Body of pancreas (tissue), 4 donors: ENCODE data around the gene GSE1. TPM values are rescaled to one million over a fixed set of nuclear protein-coding genes. Genes with fewer than 3 reads are reported as not detected.

Source experiments
- ATAC-seq: fragments of 150-250 bp; one replicate; pipeline ENCODE4 v1.9.1; 2016
- DNase-seq, 4 donors: peaks; one replicate each; pipeline ENCODE4 v3.0.0-alpha.2; 2019
- H3K27ac ChIP-seq, 4 donors: fragments of 200-600 bp; sonication (generic); 1 replicate in 3 of 4; 2 replicates in 1 of 4; pipeline versions ENCODE4 v1.5.1 to v1.6.1; 2016 to 2019; ENCODE audit warnings: mild to moderate bottlenecking in 1 of 4, mixed read lengths in 1 of 4, moderate library complexity in 1 of 4
- H3K27me3 ChIP-seq, 2 donors: fragments of 200-600 bp; sonication (generic); one replicate each; pipeline ENCODE4 v1.6.0; 2016; ENCODE audit warnings: mild to moderate bottlenecking in 1 of 2
- H3K36me3 ChIP-seq, 2 donors: fragments of 200-600 bp; sonication (generic); replicated peaks in 1 of 2; 2 replicates each; pipeline ENCODE4 v1.5.1; 2016; ENCODE audit warnings: low read depth in 2 of 2; ENCODE audit not compliant: insufficient read depth in 1 of 2
- H3K4me1 ChIP-seq: fragments of 200-600 bp; sonication (generic); one replicate; pipeline ENCODE4 v1.6.0; 2016
- H3K4me3 ChIP-seq, 2 donors: fragments of 200-600 bp; sonication (generic); 1 replicate in 1 of 2; 2 replicates in 1 of 2; pipeline ENCODE4 v1.5.1; 2016 to 2019
- H3K9me3 ChIP-seq, 3 donors: fragments of 200-600 bp; sonication (generic); 1 replicate in 2 of 3; 2 replicates in 1 of 3; pipeline ENCODE4 v1.5.1; 2016
- POLR2A ChIP-seq, 3 donors: fragments of 450-650 bp; IDR thresholded peaks; one replicate each; pipeline ENCODE4 v1.6.1; 2016; ENCODE audit warnings: antibody characterized with exemption in 3 of 3, mild to moderate bottlenecking in 2 of 3
- WGBS, 2 donors: methylation state at CpG; one replicate each; pipeline ENCODE4 v1.1.5; 2017; 5-methylcytosine and 5-hydroxymethylcytosine counted together
- intact Hi-C: fragments of 100-400 bp; cut with DNase I; formaldehyde crosslinking; loops from one replicate; pipeline ENCODE4 v1.15.1; 2023
- total RNA-seq, 2 donors: library from RNA; depleted of rRNA; stranded (reverse); fragments of >200 nt; gene quantifications; one replicate each; pipeline ENCODE4 v1.1.0, GENCODE V29; 2016
- TF ChIP-seq, protein P1 (sequence below), 7 experiments: fragments of 450-650 bp in 4 of 7; fragments of 200-600 bp in 3 of 7; sonication (generic) in 3 of 7; IDR thresholded peaks; one replicate each; pipeline ENCODE4 v1.5.1; 2016 to 2019; ENCODE audit warnings: antibody characterized with exemption in 7 of 7

GSE1 gene
- total RNA-seq, 2 donors from 2014 or later = 76.5 to 221 TPM

GRCh38 chr16:85704900-85705846, 92.1 kb downstream of the GSE1 start:
- ATAC-seq = peak; percentile 33
- TF ChIP-seq, protein P1, sequence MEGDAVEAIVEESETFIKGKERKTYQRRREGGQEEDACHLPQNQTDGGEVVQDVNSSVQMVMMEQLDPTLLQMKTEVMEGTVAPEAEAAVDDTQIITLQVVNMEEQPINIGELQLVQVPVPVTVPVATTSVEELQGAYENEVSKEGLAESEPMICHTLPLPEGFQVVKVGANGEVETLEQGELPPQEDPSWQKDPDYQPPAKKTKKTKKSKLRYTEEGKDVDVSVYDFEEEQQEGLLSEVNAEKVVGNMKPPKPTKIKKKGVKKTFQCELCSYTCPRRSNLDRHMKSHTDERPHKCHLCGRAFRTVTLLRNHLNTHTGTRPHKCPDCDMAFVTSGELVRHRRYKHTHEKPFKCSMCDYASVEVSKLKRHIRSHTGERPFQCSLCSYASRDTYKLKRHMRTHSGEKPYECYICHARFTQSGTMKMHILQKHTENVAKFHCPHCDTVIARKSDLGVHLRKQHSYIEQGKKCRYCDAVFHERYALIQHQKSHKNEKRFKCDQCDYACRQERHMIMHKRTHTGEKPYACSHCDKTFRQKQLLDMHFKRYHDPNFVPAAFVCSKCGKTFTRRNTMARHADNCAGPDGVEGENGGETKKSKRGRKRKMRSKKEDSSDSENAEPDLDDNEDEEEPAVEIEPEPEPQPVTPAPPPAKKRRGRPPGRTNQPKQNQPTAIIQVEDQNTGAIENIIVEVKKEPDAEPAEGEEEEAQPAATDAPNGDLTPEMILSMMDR (IDR thresholded peaks at IDR 0.05) = peak in 4 of 7 experiments; percentile 19 to 40 (median 22)
- no peak for TF ChIP-seq POLR2A (IDR thresholded peaks at IDR 0.05)
- no peaks in the 10 kb centered on the region for H3K4me1 ChIP-seq

GRCh38 chr16:85706449-85707034, 93.4 kb downstream of the GSE1 start:
- Histone ChIP-seq H3K9me3 (no peaks in the 10 kb centered on the region), H3K4me3 (no peak overlapping the region), H3K4me1 (no peaks in the 10 kb centered on the region), H3K36me3 (no peaks in the 10 kb centered on the region), H3K27ac (no peak overlapping the region), H3K27me3 (no peaks in the 10 kb centered on the region)
- ATAC-seq (no peak), DNase-seq (no peak)
- 87 to 90% methylated on average over 11 of the region's 11 CpGs for WGBS, 2 donors
- intact Hi-C loops = no loop called here
- TF ChIP-seq, protein P1 (IDR thresholded peaks at IDR 0.05) = no peak
- no peak for TF ChIP-seq POLR2A (IDR thresholded peaks at IDR 0.05)

More at GRCh38 chr16:85704900-85705846, 92.1 kb downstream of the GSE1 start:
- 81 to 82% methylated on average over 15 to 20 of the region's 20 CpGs for WGBS, 2 donors
- Histone ChIP-seq H3K4me3 (no peak overlapping the region), H3K27ac (no peak overlapping the region), H3K27me3 (no peaks in the 10 kb centered on the region), H3K36me3 (no peaks in the 10 kb centered on the region), H3K9me3 (no peaks in the 10 kb centered on the region)
- DNase-seq = no peak
- intact Hi-C loops = no loop called here

DNA sequence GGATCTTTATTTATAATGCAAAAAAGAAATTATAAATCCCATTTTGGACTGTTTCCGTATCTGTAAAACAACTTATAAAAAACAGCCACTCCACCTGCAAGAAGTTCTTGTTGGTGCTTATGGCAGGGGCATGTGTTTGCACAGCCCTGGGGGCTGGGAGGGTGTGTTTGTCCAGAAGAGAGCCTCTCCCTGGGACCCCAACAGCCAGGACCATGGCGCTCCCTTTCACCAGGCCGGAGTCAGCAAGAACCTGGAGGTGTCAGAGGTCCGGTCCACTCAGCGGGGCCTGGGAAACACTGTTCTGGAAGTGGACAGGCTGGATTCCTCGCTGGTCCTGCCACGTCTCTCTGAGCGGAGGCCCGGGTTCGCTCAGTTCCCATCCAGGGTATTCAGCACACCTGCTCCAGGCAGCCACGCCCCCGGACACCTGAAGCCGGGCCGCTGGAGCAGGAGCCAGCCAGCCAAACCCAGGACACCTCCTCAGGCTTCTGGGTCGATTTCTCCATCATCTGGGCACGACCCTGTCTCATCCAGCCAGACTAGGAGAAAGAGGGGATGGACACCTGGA, 94.5 kb downstream of the GSE1 start:
- no peak for DNase-seq
- no peaks in the 10 kb centered on the region for H3K27me3 ChIP-seq
- no peak overlapping the region for H3K27ac ChIP-seq
- H3K9me3 ChIP-seq = peaks cover 0 to 5% (median 0%) of the 10 kb centered on the region in 3 donors
- ATAC-seq = no peak
- no peak for TF ChIP-seq POLR2A (IDR thresholded peaks at IDR 0.05)
- TF ChIP-seq, protein P1 (IDR thresholded peaks at IDR 0.05) = no peak
- 80 to 83% methylated on average over 8 to 13 of the region's 16 CpGs for WGBS, 2 donors
- H3K36me3 ChIP-seq = no peaks in the 10 kb centered on the region
- H3K4me1 ChIP-seq = no peaks in the 10 kb centered on the region
- H3K4me3 ChIP-seq = no peak overlapping the region
- intact Hi-C loops = no loop called here

DNA sequence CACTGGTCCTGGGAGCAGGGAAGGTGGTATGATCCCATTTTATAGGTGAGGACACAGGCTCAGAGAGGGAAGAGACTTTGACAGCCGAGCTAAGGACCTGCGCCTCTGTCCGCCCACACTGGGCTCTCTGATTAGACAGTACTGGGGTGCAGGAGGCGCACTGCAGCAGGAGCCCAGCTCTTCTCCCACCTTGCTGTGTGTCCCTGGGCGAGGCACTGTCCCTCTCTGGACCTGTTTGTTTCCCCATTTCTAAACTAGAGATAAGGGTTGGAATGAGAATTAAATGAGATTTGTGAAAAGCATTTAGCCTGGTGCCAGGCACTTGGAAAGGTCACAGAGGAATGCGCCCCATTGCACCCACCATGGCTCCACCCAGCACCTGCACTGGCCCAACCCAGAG, 95.2 kb downstream of the GSE1 start:
- H3K4me1 ChIP-seq = no peaks in the 10 kb centered on the region
- 89 to 96% methylated on average over 6 of the region's 6 CpGs for WGBS, 2 donors
- H3K4me3 ChIP-seq = no peak overlapping the region
- intact Hi-C loops = no loop called here
- peaks cover 0 to 5% (median 0%) of the 10 kb centered on the region in 3 donors for H3K9me3 ChIP-seq
- H3K27me3 ChIP-seq = no peaks in the 10 kb centered on the region
- H3K27ac ChIP-seq = no peak overlapping the region
- ATAC-seq (no peak), DNase-seq (no peak)
- TF ChIP-seq POLR2A (IDR thresholded peaks at IDR 0.05) = no peak
- H3K36me3 ChIP-seq = no peaks in the 10 kb centered on the region
